CD14-positive monocyte (primary cell): ENCODE measurements around the gene DYNC1LI1. TPM values are rescaled to one million over a fixed set of nuclear protein-coding genes. Genes with fewer than 3 reads are reported as not detected.

Experiments
- DNase-seq, 3 donors: peaks; one replicate each; pipeline ENCODE4 v3.0.0-alpha.2; 2011 to 2022
- H2AFZ ChIP-seq: 2 replicates; pipeline ENCODE4 v1.6.0; 2012; ENCODE audit warnings: mild to moderate bottlenecking, low read depth, low read length, inconsistent platforms; ENCODE audit not compliant: insufficient read depth, poor library complexity, severe bottlenecking
- H3K27ac ChIP-seq, 2 donors: 1 replicate in 1 of 2; 2 replicates in 1 of 2; pipeline ENCODE4 v1.5.1; 2012 to 2013; ENCODE audit warnings: low read length in 2 of 2, control low read depth in 1 of 2, inconsistent platforms in 1 of 2, low read depth in 1 of 2, mild to moderate bottlenecking in 1 of 2
- H3K27me3 ChIP-seq, 2 donors: one replicate each; pipeline versions ENCODE4 v1.6.0 to v1.6.1; 2011 to 2013; ENCODE audit warnings: low read length in 2 of 2; ENCODE audit not compliant: control insufficient read depth in 2 of 2, insufficient read depth in 2 of 2
- H3K36me3 ChIP-seq, 2 donors: replicated peaks in 1 of 2; 1 replicate in 1 of 2; 2 replicates in 1 of 2; pipeline versions ENCODE4 v1.5.1 to v1.6.1; 2012 to 2013; ENCODE audit warnings: low read length in 2 of 2, control low read depth in 1 of 2, inconsistent platforms in 1 of 2, mild to moderate bottlenecking in 1 of 2; ENCODE audit not compliant: insufficient read depth in 2 of 2, control insufficient read depth in 1 of 2
- H3K4me1 ChIP-seq, 2 donors: 1 replicate in 1 of 2; 2 replicates in 1 of 2; pipeline versions ENCODE4 v1.5.1 to v1.6.1; 2012 to 2013; ENCODE audit warnings: low read length in 2 of 2, control low read depth in 1 of 2, inconsistent platforms in 1 of 2, mild to moderate bottlenecking in 1 of 2, moderate library complexity in 1 of 2; ENCODE audit not compliant: insufficient read depth in 2 of 2, control insufficient read depth in 1 of 2
- H3K4me2 ChIP-seq: replicated peaks from 2 replicates; pipeline ENCODE3; 2012; ENCODE audit warnings: low read length, moderate library complexity, mild to moderate bottlenecking; ENCODE audit not compliant: poor library complexity, severe bottlenecking; ENCODE audit errors: extremely low read depth
- H3K4me3 ChIP-seq, 3 experiments: fragments of 200-600 bp in 1 of 3; sonication (generic) in 1 of 3; replicated peaks in 1 of 3; 1 replicate in 2 of 3; 2 replicates in 1 of 3; pipeline ENCODE4 v1.5.1; 2011 to 2013; ENCODE audit warnings: low read length in 3 of 3, mild to moderate bottlenecking in 3 of 3, control low read depth in 2 of 3, low read depth in 2 of 3, inconsistent platforms in 1 of 3, moderate library complexity in 1 of 3
- H3K79me2 ChIP-seq: 2 replicates; pipeline ENCODE4 v1.6.0; 2012; ENCODE audit warnings: mild to moderate bottlenecking, control low read depth, inconsistent platforms, low read length, moderate library complexity; ENCODE audit not compliant: insufficient read depth
- H3K9ac ChIP-seq: 2 replicates; pipeline ENCODE4 v1.6.0; 2017; ENCODE audit warnings: low read length, mild to moderate bottlenecking; ENCODE audit not compliant: insufficient read depth, poor library complexity, severe bottlenecking
- H3K9me3 ChIP-seq, 2 donors: replicated peaks in 1 of 2; 1 replicate in 1 of 2; 2 replicates in 1 of 2; pipeline versions ENCODE4 v1.5.1 to v1.6.1; 2012 to 2013; ENCODE audit warnings: low read length in 2 of 2, control low read depth in 1 of 2; ENCODE audit not compliant: control insufficient read depth in 1 of 2, insufficient read depth in 1 of 2
- H4K20me1 ChIP-seq: 2 replicates; pipeline ENCODE4 v1.6.0; 2012; ENCODE audit warnings: mild to moderate bottlenecking, low read length, control low read depth, moderate library complexity; ENCODE audit not compliant: insufficient read depth
- H3K27ac Mint-ChIP-seq, 7 donors: one replicate each; pipeline ENCODE4 v1.8.0; 2020; ENCODE audit warnings: mild to moderate bottlenecking in 7 of 7, mixed read lengths in 7 of 7, moderate library complexity in 6 of 7, inconsistent platforms in 2 of 7
- H3K27me3 Mint-ChIP-seq, 3 donors: one replicate each; pipeline ENCODE4 v1.8.0; 2021 to 2022; ENCODE audit warnings: low read depth in 3 of 3, mild to moderate bottlenecking in 3 of 3, mixed read lengths in 3 of 3, moderate library complexity in 3 of 3, inconsistent platforms in 1 of 3
- H3K36me3 Mint-ChIP-seq, 2 donors: one replicate each; pipeline ENCODE4 v1.8.0; 2020; ENCODE audit warnings: mixed read lengths in 2 of 2, inconsistent platforms in 1 of 2, mild to moderate bottlenecking in 1 of 2
- H3K4me1 Mint-ChIP-seq: one replicate; pipeline ENCODE4 v1.8.0; 2020; ENCODE audit warnings: mild to moderate bottlenecking, mixed read lengths
- H3K4me3 Mint-ChIP-seq, 2 donors: one replicate each; pipeline ENCODE4 v1.8.0; 2020; ENCODE audit warnings: mild to moderate bottlenecking in 2 of 2, mixed read lengths in 2 of 2, moderate library complexity in 1 of 2
- H3K9me3 Mint-ChIP-seq, 7 donors: one replicate each; pipeline ENCODE4 v1.8.0; 2020 to 2022; ENCODE audit warnings: mixed read lengths in 7 of 7, mild to moderate bottlenecking in 6 of 7, moderate library complexity in 6 of 7, inconsistent platforms in 2 of 7
- CTCF ChIP-seq: fragments of 200-600 bp; IDR thresholded peaks from one replicate; pipeline ENCODE4 v1.8.0; 2022; ENCODE audit warnings: antibody characterized with exemption, mild to moderate bottlenecking
- WGBS: methylation state at CpG from one replicate; pipeline ENCODE4 v1.1.5; 2013; ENCODE audit warnings: missing lambda C conversion rate; ENCODE audit not compliant: insufficient coverage; 5-methylcytosine and 5-hydroxymethylcytosine counted together
- intact Hi-C, 2 donors: fragments of 100-400 bp; cut with micrococcal nuclease; formaldehyde crosslinking; loops; one replicate each; pipeline versions ENCODE4 v1.15.0 to v1.15.1; 2023
- polyA plus RNA-seq, 3 donors: library from polyadenylated mRNA; depleted of rRNA in 1 of 3; unstranded in 2 of 3; stranded (reverse) in 1 of 3; fragments of 300-500 nt in 2 of 3; fragments of >200 nt in 1 of 3; fragmentation: Illumina TruSeq in 2 of 3; gene quantifications; 1 replicate in 2 of 3; 2 replicates in 1 of 3; pipeline ENCODE4 v1.2.3, GENCODE V29; 2012 to 2021

The DYNC1LI1 gene
- polyA plus RNA-seq, 3 donors: 23.5 to 50.1 (median 46.8) TPM

- 97% methylated on average over 9 of the region's 14 CpGs for WGBS
Measured at GRCh38 chr3:32616267-32616962, 45.8 kb upstream of the DYNC1LI1 start.

GRCh38 chr3:32614956-32615355, 44.3 kb upstream of the DYNC1LI1 start:
- H3K79me2 ChIP-seq: no peaks in the 10 kb centered on the region
- H3K4me2 ChIP-seq: no peak overlapping the region
- H3K27ac ChIP-seq: no peak overlapping the region
- Mint-ChIP-seq H3K9me3 (peaks cover 0 to 4% (median 4%) of the 10 kb centered on the region in 7 donors), H3K27ac (no peak overlapping the region), H3K27me3 (peaks cover 1 to 6% (median 1%) of the 10 kb centered on the region in 3 donors), H3K36me3 (no peaks in the 10 kb centered on the region), H3K4me3 (no peak overlapping the region), H3K4me1 (no peaks in the 10 kb centered on the region)
- intact Hi-C loops: no loop called here
- WGBS: no CpG with 5 or more reads among the region's 2 CpGs
- DNase-seq: no peak
- no peak overlapping the region for H3K9ac ChIP-seq
- H3K9me3 ChIP-seq: no peaks in the 10 kb centered on the region
- no peak for TF ChIP-seq CTCF
- H3K4me1 ChIP-seq: no peaks in the 10 kb centered on the region
- H2AFZ ChIP-seq: no peak overlapping the region
- H3K27me3 ChIP-seq: no peaks in the 10 kb centered on the region
- H3K36me3 ChIP-seq: no peaks in the 10 kb centered on the region
- no peaks in the 10 kb centered on the region for H4K20me1 ChIP-seq
- H3K4me3 ChIP-seq: no peak overlapping the region

More at GRCh38 chr3:32616267-32616962, 45.8 kb upstream of the DYNC1LI1 start:
- H3K9ac ChIP-seq: no peak overlapping the region
- Mint-ChIP-seq H3K4me3 (no peak overlapping the region), H3K36me3 (no peaks in the 10 kb centered on the region), H3K9me3 (peaks cover 0 to 11% (median 6%) of the 10 kb centered on the region in 7 donors), H3K27ac (no peak overlapping the region), H3K27me3 (peaks cover 1 to 6% (median 1%) of the 10 kb centered on the region in 3 donors), H3K4me1 (no peaks in the 10 kb centered on the region)
- no peak for DNase-seq
- no peak overlapping the region for H3K4me2 ChIP-seq
- H3K79me2 ChIP-seq: no peaks in the 10 kb centered on the region
- no peaks in the 10 kb centered on the region for H3K9me3 ChIP-seq
- no peaks in the 10 kb centered on the region for H3K4me1 ChIP-seq
- H4K20me1 ChIP-seq: no peaks in the 10 kb centered on the region
- no peak overlapping the region for H3K27ac ChIP-seq
- H3K4me3 ChIP-seq: no peak overlapping the region
- no peak overlapping the region for H2AFZ ChIP-seq
- intact Hi-C loops: no loop called here
- TF ChIP-seq CTCF: no peak
- H3K36me3 ChIP-seq: no peaks in the 10 kb centered on the region
- no peaks in the 10 kb centered on the region for H3K27me3 ChIP-seq
